Fibroblast of skin of right quadriceps (primary cell): ENCODE measurements around the gene PADI3.
"Not testable (repeated sequence)": the region's sequence is repeated elsewhere in the genome, so short reads cannot be mapped to it uniquely, and the experiment has no call there.

ENCODE experiments used
- DNase-seq: peaks from one replicate; pipeline ENCODE4 v3.0.0-alpha.2; 2013

Gene PADI3

DNA sequence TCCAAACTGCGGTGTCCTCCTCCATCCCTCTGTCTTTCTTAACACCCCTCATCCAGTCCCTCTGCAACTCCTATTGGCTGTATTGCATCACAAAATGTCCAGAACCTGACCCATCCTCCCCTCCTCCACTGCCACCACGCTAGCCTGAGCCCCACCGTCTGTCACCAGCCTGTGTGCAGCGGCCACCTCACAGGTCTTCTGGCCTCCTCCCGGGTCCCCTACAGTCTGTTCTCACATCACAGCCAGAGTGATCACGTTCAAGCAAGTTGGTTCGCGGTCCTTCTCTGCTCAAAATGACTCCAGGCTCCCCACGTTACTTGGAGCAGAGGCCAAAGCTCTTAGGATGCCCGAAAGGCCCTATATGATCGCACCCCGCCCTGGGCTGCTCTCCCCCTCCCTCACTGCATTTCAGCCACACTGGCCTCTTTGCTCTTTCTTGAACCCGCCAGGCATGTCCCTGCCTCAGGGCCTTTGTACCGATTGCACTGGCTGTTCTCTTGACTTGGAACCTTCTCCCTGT is 56.7 kb downstream of the PADI3 start:
- no peak for DNase-seq

DNA sequence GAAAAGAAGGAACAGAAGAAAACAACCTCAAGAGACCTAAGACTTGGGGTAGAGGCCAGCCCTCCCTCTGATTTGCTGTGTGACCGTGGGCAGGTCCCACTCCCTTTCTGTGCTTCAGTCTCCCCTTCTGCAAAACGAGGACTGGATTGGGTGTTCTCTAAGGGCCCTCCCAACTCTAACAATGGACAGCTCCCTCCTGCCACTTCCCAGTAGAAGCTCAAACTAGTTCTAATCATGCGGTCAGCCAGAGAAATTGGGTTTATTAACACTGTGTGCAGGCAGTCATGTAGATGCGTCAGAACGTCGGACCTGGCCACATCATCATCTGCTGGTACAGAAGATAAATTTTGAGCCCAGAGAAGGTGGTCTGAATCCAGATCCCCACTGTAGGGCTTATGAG is 57.5 kb downstream of the PADI3 start:
- DNase-seq, result no peak

- DNase-seq, result no peak
Measured at GRCh38 chr1:17306921-17307320, 58.0 kb downstream of the PADI3 start.

DNA sequence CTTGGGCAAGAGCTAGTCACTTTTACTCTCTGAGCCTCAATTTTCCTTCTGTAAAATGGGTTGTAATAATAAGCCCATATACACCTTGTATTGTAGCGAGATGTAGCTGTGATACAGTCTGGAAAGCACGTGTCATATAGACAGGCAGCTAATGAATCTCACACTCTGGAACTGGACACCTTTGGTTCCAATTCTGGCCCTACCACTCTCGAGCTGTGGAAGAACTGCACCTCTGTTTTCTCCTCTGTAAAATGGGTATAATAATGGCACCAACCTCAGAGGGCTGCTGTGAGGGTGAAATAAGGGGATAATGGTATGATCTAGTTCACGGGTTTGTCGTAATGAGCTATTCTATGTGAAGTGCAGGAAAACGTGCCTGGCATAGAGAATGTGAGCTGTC is 58.4 kb downstream of the PADI3 start:
- DNase-seq, result no peak

GRCh38 chr1:17307946-17308345 is 59.0 kb downstream of the PADI3 start, which contains the start of gene PADI4:
TSS of gene PADI4 (plus strand) at chr1:17308197. CDS start at chr1:17308223, 26 bp downstream.
- DNase-seq, result no peak

GRCh38 chr1:17308593-17308992 is 59.7 kb downstream of the PADI3 start:
- DNase-seq, result no peak

DNA sequence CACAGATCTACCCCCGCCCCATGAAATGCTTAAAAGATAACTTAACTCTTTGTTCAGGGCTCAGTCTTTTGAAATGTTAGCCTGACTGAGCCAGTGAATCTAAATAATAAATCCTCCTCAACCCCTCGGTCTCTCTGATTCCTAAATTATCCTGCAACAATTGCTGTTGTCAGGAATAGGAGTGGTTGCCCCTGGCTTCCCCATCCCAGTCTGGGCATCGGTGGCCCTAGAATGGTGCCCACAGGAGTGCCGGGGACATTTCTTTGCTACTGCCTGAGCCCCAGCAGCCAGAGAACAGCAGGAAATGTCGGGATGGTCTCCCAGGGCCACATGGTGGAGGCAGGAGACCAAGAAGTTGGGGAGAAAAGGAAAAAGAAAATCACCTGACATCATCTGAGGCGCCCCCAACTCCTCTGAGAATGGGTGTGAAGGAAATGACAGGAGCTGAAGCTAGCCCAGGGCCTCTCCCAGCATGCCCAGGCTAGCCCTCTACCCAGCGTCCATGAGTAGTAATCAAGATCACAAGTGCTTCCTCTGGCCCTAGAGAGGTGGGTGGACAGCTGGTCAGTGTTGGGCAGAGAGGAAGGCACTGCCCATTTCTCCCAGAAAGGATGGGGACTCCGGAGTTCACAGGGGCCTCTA is 60.6 kb downstream of the PADI3 start:
- no peak for DNase-seq

- no peak for DNase-seq
Measured at GRCh38 chr1:17310068-17310640, 61.3 kb downstream of the PADI3 start.

DNA sequence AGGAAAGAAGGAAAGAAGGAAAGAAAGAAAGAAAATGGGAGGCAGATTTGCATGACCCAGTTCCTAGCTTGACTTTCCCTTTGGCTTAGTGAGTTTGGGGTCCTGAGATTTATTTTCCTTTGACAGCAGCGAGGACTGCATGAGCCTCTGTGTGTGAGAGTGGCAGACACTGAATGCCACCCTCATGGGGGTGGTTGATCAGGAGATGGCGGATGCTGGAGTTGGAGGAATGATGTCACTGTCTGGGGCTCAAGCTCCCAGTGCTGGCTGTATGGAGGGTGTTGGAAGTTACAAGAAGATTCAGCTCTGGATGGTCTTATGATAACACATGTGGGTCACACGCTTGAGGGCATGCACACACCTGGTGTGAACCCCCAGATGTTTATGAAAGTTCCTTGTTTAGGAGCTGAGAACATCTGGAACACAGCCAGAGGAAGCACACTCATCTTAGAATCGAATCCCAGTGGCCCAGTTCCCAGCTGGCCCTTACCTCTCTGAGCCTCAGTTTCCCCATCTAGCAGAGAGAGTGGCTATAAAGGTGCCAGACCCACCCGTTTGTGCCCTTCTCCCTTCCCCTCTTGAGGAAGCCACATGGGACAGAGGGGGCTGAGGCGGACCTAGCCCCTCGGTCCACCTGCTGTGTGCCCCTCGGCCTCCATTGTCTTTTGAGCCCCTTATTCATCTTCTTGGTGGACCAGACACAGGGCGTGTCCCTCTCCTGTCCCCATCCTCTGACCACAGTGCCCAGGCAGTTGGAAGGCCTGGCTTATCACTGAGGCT is 64.8 kb downstream of the PADI3 start:
- no peak for DNase-seq

- no peak for DNase-seq
Measured at GRCh38 chr1:17314491-17314971, 65.6 kb downstream of the PADI3 start.

GRCh38 chr1:17315542-17316130 is 66.7 kb downstream of the PADI3 start:
- DNase-seq, result no peak

- no peak for DNase-seq
Measured at GRCh38 chr1:17316704-17317103, 67.8 kb downstream of the PADI3 start.

- DNase-seq, result no peak
Measured at GRCh38 chr1:17318262-17318661, 69.4 kb downstream of the PADI3 start.

DNA sequence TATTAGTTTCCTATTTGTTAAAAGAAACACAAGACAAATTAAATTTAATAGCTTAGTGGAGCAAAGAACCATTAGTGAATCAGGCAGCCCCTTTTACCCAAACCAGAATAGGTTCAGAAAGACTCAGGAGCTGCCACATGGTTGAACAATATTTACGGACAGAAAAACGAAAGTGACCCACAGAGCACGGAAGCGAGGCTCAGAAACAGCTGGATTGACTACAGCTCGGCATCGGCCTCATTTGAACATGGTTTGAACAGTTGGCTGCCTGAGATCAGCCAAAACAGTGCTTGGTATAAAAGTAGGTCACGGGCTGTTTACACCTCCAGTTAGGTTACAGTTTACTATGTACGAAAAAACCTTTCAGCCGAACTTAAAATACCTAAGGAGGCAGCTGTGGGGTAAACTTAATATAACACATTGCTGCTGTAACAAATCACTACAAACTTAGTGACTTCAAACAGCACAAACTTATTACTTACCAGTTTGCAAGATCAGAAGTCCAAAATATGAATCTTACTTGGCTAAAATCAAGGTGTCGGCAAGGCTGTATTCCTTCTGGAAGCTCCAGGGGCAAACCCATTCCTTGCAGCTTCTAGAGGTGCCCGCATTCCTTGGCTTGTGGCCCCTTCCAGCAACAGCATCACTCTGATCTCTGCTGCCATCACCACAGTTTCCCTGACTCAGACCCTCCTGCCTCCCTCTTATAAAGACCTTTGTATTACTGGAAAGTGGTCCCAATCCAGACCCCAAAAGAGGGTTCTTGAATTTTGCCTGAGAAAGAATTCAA is 70.9 kb downstream of the PADI3 start:
- no peak for DNase-seq

DNA sequence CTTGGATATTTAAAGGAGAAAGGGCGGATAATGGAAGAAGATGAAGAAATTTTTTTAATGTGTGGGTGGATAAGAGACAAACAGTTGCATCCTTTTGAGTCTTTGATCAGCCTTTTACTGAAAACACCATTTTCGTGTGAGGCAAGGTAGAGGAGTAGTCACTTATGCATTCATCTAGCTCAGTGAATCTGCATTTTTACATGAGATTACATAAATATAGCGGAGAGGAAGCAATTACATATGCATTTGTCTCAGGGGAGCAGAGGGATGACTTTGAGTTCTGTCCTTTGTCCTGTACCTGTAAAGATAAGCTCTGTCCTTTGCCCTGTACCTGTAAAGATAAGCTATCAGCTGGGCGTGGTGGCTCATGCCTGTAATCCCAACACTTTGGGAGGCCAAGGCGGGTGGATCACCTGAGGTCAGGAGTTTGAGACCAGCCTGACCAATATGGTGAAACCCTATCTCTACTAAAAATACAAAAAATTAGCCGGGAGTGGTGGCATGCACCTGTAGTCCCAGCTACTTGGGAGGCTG is 73.0 kb downstream of the PADI3 start:
- not testable (repeated sequence) for DNase-seq

GRCh38 chr1:17328855-17329254 is 80.0 kb downstream of the PADI3 start:
- no peak for DNase-seq

GRCh38 chr1:17329610-17330009 is 80.7 kb downstream of the PADI3 start:
- no peak for DNase-seq

- no peak for DNase-seq
Measured at GRCh38 chr1:17330856-17331255, 82.0 kb downstream of the PADI3 start.

GRCh38 chr1:17333081-17333480 is 84.2 kb downstream of the PADI3 start:
- no peak for DNase-seq
